Ectodermal cell (in vitro differentiated cells): ENCODE data around the gene CTAGE15.
"Not testable (repeated sequence)": the region's sequence is repeated elsewhere in the genome, so short reads cannot be mapped to it uniquely, and the experiment has no call there.

ENCODE experiments used
- H3K27ac ChIP-seq: 2 replicates; pipeline ENCODE4 v1.7.0; 2013; ENCODE audit warnings: mild to moderate bottlenecking, low read depth, low read length; ENCODE audit not compliant: insufficient read depth, poor library complexity, severe bottlenecking
- H3K27me3 ChIP-seq: 2 replicates; pipeline ENCODE4 v1.7.0; 2013; ENCODE audit warnings: mild to moderate bottlenecking, low read length; ENCODE audit not compliant: insufficient read depth, control insufficient read depth, poor library complexity, severe bottlenecking
- H3K36me3 ChIP-seq: one replicate; pipeline ENCODE4 v1.7.0; 2013; ENCODE audit warnings: low read length; ENCODE audit not compliant: control insufficient read depth, insufficient read depth
- H3K4me1 ChIP-seq: one replicate; pipeline ENCODE4 v1.7.0; 2013; ENCODE audit warnings: low read length; ENCODE audit not compliant: control insufficient read depth, insufficient read depth
- H3K4me3 ChIP-seq: 2 replicates; pipeline ENCODE4 v1.7.0; 2013; ENCODE audit warnings: low read depth, low read length, control low read depth; ENCODE audit not compliant: insufficient read depth
- H3K9me3 ChIP-seq: 2 replicates; pipeline ENCODE4 v1.7.0; 2013; ENCODE audit warnings: mild to moderate bottlenecking, low read length, moderate library complexity; ENCODE audit not compliant: control insufficient read depth
- WGBS, 2 experiments: methylation state at CpG; one replicate each; pipeline ENCODE4 v1.1.7; 2013; ENCODE audit warnings: missing lambda C conversion rate in 2 of 2; 5-methylcytosine and 5-hydroxymethylcytosine counted together

The CTAGE15 gene

GRCh38 chr7:143566001-143566400 lies 5.6 kb upstream of the CTAGE15 start:
- H3K4me1 ChIP-seq, H3K36me3 ChIP-seq, H3K27ac ChIP-seq, H3K27me3 ChIP-seq, H3K9me3 ChIP-seq, H3K4me3 ChIP-seq: not testable (repeated sequence)
- WGBS, 2 experiments = no CpG with 5 or more reads among the region's 1 CpG

GRCh38 chr7:143588183-143588582 lies 16.6 kb downstream of the CTAGE15 start:
- not testable (repeated sequence) for H3K4me1 ChIP-seq, H3K27ac ChIP-seq, H3K4me3 ChIP-seq, H3K9me3 ChIP-seq, H3K36me3 ChIP-seq, H3K27me3 ChIP-seq
- no CpG with 5 or more reads among the region's 3 CpGs for WGBS, 2 experiments

DNA sequence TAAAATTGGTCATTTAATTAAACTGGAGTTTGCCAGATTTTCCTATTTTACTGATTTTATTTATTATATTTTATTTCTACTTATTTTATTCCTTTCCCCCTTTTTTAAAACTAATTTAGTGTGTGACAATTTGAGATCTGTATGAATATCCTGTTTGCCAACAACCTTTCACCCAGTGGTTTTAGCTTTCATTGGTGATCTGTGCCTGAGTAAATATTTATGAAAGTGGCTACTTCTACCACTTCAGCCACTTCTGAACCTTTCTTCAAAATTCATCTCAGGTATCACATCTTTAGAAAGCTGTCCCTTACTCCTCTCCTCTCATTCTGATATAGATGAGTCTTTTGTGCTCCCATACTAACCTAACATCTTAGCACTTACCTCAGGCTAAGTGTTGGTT lies 18.3 kb downstream of the CTAGE15 start:
- not testable (repeated sequence) for H3K4me1 ChIP-seq, H3K36me3 ChIP-seq, H3K4me3 ChIP-seq, H3K27me3 ChIP-seq, H3K9me3 ChIP-seq, H3K27ac ChIP-seq

GRCh38 chr7:143598086-143598485 lies 26.5 kb downstream of the CTAGE15 start:
- H3K9me3 ChIP-seq, H3K4me1 ChIP-seq, H3K27me3 ChIP-seq, H3K27ac ChIP-seq, H3K4me3 ChIP-seq, H3K36me3 ChIP-seq: not testable (repeated sequence)
- 92 to 100% methylated on average over 2 of the region's 11 CpGs for WGBS, 2 experiments

DNA sequence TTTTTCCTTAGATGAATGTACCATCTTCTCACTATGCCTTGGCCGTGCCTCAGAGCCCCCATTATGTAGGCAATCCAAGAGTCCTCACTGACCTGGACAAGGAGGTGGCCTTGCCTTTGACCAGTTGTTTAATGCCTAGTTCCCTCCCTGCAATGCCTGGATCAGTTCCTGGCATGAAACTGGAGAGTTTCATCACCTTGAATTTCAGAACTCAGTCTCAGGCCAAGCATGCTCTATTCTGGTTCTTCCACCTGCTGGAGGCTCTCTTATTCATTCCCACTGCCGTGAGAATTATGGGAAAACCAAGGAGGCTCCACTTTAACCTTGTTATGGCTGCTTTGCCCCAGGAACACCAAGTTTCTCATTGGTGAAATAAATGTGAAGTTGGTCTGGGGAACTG lies 31.9 kb downstream of the CTAGE15 start:
- not testable (repeated sequence) for H3K36me3 ChIP-seq, H3K4me3 ChIP-seq, H3K9me3 ChIP-seq, H3K27ac ChIP-seq, H3K4me1 ChIP-seq, H3K27me3 ChIP-seq
- no CpG with 5 or more reads among the region's 2 CpGs for WGBS, 2 experiments

- not testable (repeated sequence) for H3K4me1 ChIP-seq, H3K27ac ChIP-seq, H3K27me3 ChIP-seq, H3K9me3 ChIP-seq, H3K4me3 ChIP-seq, H3K36me3 ChIP-seq
- WGBS, 2 experiments = no CpG with 5 or more reads among the region's 1 CpG
These were observed 34.5 kb downstream of the CTAGE15 start for GRCh38 chr7:143606088-143606487.

GRCh38 chr7:143615545-143615944 lies 43.9 kb downstream of the CTAGE15 start:
- H3K4me1 ChIP-seq, H3K4me3 ChIP-seq, H3K27me3 ChIP-seq, H3K36me3 ChIP-seq, H3K9me3 ChIP-seq, H3K27ac ChIP-seq: not testable (repeated sequence)
- whole genome bisulfite sequencing, 2 experiments = 81 to 90% methylated on average over 2 of the region's 6 CpGs

DNA sequence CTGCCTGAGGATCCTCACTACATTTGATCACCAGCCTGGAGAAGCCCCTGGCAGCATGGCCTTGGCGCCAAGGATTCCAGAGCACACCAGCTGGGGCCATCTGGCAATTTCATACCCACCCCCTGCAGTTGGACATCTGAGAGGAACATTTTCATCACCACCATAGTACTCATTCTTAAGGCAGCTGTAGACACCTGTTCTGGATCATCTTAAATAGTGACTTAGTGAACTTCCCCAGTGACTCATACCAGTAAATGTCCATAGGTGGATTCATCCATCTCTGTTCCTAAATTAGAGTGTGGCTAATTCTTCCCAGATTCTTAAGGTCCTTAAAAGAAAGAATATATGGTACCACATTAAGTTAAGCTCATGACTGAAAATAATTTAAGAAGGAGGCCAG lies 45.6 kb downstream of the CTAGE15 start:
- no CpG with 5 or more reads among the region's 1 CpG for WGBS, 2 experiments
- not testable (repeated sequence) for H3K27ac ChIP-seq, H3K4me1 ChIP-seq, H3K27me3 ChIP-seq, H3K36me3 ChIP-seq, H3K9me3 ChIP-seq, H3K4me3 ChIP-seq

- WGBS, 2 experiments = no CpG with 5 or more reads among the region's 23 CpGs
- not testable (repeated sequence) for H3K27ac ChIP-seq, H3K27me3 ChIP-seq, H3K4me3 ChIP-seq, H3K36me3 ChIP-seq, H3K9me3 ChIP-seq, H3K4me1 ChIP-seq
These were observed 48.5 kb downstream of the CTAGE15 start for GRCh38 chr7:143620058-143620457.

GRCh38 chr7:143620646-143621045 lies 49.0 kb downstream of the CTAGE15 start, which contains the start of gene TCAF2:
TCAF2 (plus strand) TSS chr7:143620974.
- not testable (repeated sequence) for H3K4me3 ChIP-seq, H3K27me3 ChIP-seq, H3K4me1 ChIP-seq, H3K36me3 ChIP-seq, H3K27ac ChIP-seq, H3K9me3 ChIP-seq
- WGBS, 2 experiments = no CpG with 5 or more reads among the region's 38 CpGs

GRCh38 chr7:143621175-143621574 lies 49.6 kb downstream of the CTAGE15 start:
- not testable (repeated sequence) for H3K27me3 ChIP-seq, H3K4me3 ChIP-seq, H3K4me1 ChIP-seq, H3K27ac ChIP-seq, H3K36me3 ChIP-seq, H3K9me3 ChIP-seq
- WGBS, 2 experiments = no CpG with 5 or more reads among the region's 16 CpGs
